Measurements from ENCODE around the gene MCU. TPM values are rescaled to one million over a fixed set of nuclear protein-coding genes. Genes with fewer than 3 reads are reported as not detected.

MCU gene
- total RNA-seq, 3 donors from 2014 or later, result 9.2 to 10.9 (median 9.7) TPM

DNA sequence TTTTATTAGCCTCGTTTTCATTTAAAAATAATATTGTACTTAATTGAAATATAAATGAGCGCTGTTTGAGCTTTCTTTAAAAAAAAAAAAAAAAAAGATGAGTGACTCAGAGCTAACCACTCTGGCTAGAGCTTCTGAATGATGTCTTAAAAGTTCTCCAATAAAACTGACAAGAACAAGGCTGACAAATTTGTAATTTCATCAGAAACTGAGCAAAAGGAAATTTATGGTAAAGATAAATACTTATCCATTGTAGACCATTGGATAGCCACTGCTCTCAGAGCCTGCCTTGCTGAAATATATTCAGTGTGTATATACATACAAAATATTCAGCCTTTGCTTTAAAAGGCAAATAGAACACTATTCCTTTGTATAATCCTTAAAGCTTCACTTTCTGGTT, 110.4 kb downstream of the MCU start:
- ATAC-seq, result no peak
- H3K4me3 Mint-ChIP-seq, result no peak overlapping the region
- peaks cover 8% of the 10 kb centered on the region for H3K4me1 Mint-ChIP-seq (ENCODE audit: low read depth)
- H3K27me3 Mint-ChIP-seq (ENCODE audit: low read depth), result no peaks in the 10 kb centered on the region
- DNase-seq, result no peak
- no peaks in the 10 kb centered on the region for H3K9me3 Mint-ChIP-seq
- H3K36me3 Mint-ChIP-seq (ENCODE audit: insufficient read depth), result peaks cover 7% of the 10 kb centered on the region

DNA sequence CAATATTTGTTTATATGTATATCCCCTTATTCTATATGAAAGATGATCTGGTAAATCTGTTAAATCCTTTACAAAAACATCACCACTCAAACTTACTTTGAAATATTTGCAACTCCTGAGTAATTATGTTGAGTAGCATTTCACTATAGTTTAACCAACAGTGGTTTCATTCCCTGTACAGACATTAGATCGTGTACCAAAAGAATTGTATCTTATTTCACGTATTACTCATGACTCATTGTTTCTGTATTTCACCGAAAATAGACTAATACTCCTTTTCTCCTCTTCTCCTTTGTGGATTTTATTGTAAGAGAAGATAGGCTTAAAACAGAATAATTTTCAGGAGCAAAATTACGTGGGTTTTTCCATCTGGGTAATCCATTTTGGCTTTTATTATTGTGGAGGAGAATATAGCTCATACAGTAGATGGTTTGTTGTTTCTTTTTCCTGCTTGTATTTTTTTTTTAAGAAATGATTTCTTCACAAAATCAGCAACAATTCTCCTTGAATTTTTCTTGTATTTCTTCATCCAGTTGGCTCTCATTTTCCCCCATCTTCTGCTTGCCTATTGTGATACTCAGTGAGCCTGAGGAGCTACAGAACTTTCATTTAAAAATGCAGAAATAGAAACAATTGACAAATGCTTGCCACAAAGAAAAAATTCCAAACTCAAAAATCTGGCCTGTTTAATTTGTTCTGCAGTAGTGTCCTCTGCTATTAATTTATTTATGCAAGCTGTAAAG, 111.0 kb downstream of the MCU start:
- Mint-ChIP-seq H3K9me3 (no peaks in the 10 kb centered on the region), H3K4me3 (no peak overlapping the region), H3K36me3 (ENCODE audit: insufficient read depth) (peaks cover 7% of the 10 kb centered on the region), H3K4me1 (ENCODE audit: low read depth) (peaks cover 8% of the 10 kb centered on the region), H3K27me3 (ENCODE audit: low read depth) (no peaks in the 10 kb centered on the region)
- no peak for ATAC-seq
- DNase-seq, result no peak

DNA sequence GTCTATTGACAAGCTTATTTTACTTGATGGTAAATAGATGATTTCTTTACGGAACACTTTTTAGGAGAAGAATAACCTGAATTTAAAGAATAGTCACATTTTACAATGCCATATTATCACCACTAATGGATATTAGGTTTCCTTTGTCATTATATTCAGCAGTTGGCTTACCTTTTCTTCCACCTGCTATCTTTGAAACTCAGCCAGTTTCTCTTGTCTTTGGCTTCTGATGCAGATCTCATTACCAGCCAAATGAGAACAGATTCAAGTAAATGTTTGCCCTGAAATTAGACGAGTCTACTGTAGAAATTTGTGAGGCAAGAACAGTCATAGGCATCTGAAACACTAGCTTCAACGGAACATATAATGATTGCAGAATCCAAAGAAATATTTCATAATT, 116.1 kb downstream of the MCU start:
- Mint-ChIP-seq H3K9me3 (no peaks in the 10 kb centered on the region), H3K27me3 (ENCODE audit: low read depth) (no peaks in the 10 kb centered on the region), H3K36me3 (ENCODE audit: insufficient read depth) (peaks cover 16% of the 10 kb centered on the region), H3K4me1 (ENCODE audit: low read depth) (no peaks in the 10 kb centered on the region), H3K4me3 (no peak overlapping the region)
- DNase-seq, result no peak
- ATAC-seq, result no peak

DNA sequence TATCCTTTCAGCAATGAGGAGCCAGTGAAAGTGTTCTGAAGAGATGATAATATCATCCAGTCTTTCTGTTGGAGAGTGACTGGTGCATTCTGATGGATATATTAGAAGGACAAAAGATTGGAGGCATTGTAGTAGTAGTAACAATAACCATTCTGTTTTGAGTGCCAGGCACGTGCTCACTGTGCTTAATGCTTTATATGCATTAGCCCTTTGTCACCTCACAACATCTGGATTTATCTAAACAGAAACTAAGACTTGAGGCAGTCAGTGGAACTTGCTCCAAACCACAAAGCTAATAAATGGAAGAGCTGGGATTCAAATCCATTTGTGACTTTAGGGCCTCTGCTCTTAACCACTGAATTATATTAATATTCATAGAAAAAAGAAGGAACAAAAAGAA, 117.1 kb downstream of the MCU start:
- peaks cover 16% of the 10 kb centered on the region for H3K36me3 Mint-ChIP-seq (ENCODE audit: insufficient read depth)
- no peaks in the 10 kb centered on the region for H3K9me3 Mint-ChIP-seq
- H3K27me3 Mint-ChIP-seq (ENCODE audit: low read depth), result no peaks in the 10 kb centered on the region
- H3K4me3 Mint-ChIP-seq, result no peak overlapping the region
- no peaks in the 10 kb centered on the region for H3K4me1 Mint-ChIP-seq (ENCODE audit: low read depth)
- no peak for ATAC-seq
- no peak for DNase-seq

DNA sequence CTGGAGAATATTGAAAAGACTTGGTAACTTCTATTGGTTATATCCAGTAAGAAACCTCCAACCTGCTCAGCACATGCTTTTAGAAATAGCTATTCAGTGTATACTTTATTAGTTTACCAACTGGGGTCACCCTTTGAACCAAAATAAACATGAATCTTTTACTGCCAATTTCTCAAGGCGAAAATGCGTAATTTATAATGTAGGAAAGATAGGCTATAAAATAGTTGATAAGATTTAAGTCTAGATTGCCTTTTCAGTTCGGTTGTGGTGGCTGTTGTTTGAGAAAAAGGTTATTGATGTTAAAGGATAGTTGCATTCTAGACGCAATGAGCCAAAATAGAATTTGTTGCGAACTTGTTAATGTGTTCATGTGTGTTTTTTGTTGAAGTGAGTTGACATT, 119.0 kb downstream of the MCU start:
- H3K9me3 Mint-ChIP-seq, result no peaks in the 10 kb centered on the region
- DNase-seq, result no peak
- no peak overlapping the region for H3K4me3 Mint-ChIP-seq
- no peaks in the 10 kb centered on the region for H3K4me1 Mint-ChIP-seq (ENCODE audit: low read depth)
- H3K27me3 Mint-ChIP-seq (ENCODE audit: low read depth), result no peaks in the 10 kb centered on the region
- no peak for ATAC-seq
- peaks cover 13% of the 10 kb centered on the region for H3K36me3 Mint-ChIP-seq (ENCODE audit: insufficient read depth)

DNA sequence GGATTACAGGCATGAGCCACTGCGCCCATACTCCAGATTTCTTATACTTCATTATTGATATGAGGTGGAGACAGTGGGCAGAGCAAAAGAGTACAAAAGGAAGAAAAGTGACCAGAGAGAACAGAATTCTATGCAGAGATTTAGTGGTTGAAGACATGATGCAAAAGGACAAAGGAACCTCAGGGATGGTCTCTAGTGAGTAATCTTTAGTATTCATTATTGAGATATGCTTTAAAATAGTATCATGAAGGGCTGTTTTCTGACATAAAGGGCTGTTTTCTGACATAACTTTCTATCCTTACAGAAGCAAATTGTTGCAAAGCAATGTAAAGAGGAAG, 120.4 kb downstream of the MCU start:
- Mint-ChIP-seq H3K36me3 (ENCODE audit: insufficient read depth) (peaks cover 9% of the 10 kb centered on the region), H3K27me3 (ENCODE audit: low read depth) (no peaks in the 10 kb centered on the region), H3K4me3 (no peak overlapping the region), H3K4me1 (ENCODE audit: low read depth) (no peaks in the 10 kb centered on the region), H3K9me3 (no peaks in the 10 kb centered on the region)
- DNase-seq (no peak), ATAC-seq (no peak)

DNA sequence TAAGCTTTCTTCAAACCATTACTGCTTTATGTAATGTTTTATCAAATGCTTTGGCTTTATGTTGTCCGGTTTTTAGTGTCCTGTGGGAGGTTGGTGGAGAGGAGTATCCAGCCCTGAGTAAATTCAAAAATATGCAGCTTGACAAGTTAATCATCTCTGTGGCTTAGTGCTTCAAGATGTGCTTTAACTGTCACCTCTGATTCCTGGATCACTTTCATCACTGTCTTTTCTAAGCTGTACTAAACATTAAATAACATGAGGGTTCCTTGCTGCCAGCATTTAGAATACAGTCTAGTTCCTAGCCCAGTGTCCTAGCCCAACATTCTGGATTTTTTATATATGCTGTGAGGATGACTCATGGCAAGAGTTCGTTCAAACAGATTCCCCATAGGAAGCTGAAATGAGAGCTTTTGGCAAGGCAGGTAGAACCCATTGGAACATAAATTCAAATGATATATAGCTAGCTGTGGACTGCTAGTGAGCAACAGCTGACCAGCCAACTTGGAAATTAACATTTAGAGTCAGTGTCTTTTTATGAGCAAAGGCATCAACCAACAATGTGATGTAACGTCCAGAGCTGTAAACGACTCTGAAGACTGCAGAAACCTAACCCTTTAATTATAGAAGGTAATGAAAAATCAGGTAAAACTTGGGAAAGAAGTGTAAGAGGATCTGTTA, 120.9 kb downstream of the MCU start:
- no peak for ATAC-seq
- no peak overlapping the region for H3K4me3 Mint-ChIP-seq
- no peak for DNase-seq
- H3K4me1 Mint-ChIP-seq (ENCODE audit: low read depth), result peaks cover under 1% of the 10 kb centered on the region
- no peaks in the 10 kb centered on the region for H3K27me3 Mint-ChIP-seq (ENCODE audit: low read depth)
- no peaks in the 10 kb centered on the region for H3K9me3 Mint-ChIP-seq
- H3K36me3 Mint-ChIP-seq (ENCODE audit: insufficient read depth), result peaks cover 9% of the 10 kb centered on the region

DNA sequence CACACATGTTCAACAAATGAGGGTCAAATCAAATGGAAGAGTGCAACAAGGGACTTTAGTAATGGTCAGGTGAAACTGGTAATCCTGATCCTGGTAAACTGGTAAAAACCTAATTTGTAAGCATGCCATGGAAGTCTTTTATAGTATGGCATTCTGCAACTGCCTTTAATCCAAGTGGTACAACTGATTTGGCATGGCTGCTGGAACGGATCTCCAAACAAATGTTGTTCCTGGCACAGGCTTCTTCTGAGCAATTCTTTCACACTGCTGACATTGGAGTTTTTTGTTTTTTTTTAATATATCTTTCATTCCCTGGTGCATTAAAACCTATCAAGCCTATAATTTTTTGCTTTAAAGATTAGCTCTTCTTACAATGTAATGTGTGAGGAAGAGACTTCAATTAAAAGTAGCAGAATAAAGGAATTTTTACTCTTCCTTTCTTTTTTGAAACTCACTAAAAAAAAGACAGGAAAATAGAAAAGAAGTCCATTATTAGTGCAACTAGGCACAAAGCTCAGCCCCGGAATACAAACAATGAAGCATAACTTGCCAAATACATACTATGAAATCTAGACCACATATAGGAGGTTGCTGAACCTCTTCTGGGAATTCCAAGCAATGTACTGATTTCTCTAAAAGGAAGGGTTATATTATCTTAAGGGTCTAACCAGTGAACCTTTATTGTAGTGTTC, 122.3 kb downstream of the MCU start:
- ATAC-seq, result no peak
- Mint-ChIP-seq H3K4me1 (ENCODE audit: low read depth) (peaks cover 12% of the 10 kb centered on the region), H3K4me3 (no peak overlapping the region)

DNA sequence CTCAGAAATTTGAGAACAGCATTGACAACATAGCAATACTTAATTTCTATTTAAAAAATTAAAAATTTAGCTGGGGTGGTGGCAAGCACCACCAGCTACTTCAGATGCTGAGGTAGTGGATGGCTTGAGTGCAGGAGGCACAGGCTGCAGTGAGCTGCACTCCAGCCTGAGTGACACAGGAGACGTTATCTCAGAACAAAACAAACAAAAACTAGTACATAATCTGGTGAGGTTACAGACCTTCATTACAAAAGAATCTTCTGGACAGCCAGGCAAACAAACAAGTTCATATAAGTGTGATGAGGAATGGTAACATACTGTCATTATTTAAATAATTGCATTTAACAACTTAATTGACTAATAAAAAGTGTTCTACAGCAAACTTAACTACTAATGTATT, 124.6 kb downstream of the MCU start:
- H3K36me3 Mint-ChIP-seq (ENCODE audit: insufficient read depth), result peaks cover 2% of the 10 kb centered on the region
- no peaks in the 10 kb centered on the region for H3K27me3 Mint-ChIP-seq (ENCODE audit: low read depth)
- no peaks in the 10 kb centered on the region for H3K9me3 Mint-ChIP-seq
- DNase-seq (no peak), ATAC-seq (no peak)
- H3K4me1 Mint-ChIP-seq (ENCODE audit: low read depth), result peaks cover 12% of the 10 kb centered on the region
- H3K4me3 Mint-ChIP-seq, result no peak overlapping the region

More for the DNA sequence above, 122.3 kb downstream of the MCU start:
- no peaks in the 10 kb centered on the region for H3K27me3 Mint-ChIP-seq (ENCODE audit: low read depth)
- no peaks in the 10 kb centered on the region for H3K9me3 Mint-ChIP-seq
- peaks cover 7% of the 10 kb centered on the region for H3K36me3 Mint-ChIP-seq (ENCODE audit: insufficient read depth)
- DNase-seq, result no peak

DNA sequence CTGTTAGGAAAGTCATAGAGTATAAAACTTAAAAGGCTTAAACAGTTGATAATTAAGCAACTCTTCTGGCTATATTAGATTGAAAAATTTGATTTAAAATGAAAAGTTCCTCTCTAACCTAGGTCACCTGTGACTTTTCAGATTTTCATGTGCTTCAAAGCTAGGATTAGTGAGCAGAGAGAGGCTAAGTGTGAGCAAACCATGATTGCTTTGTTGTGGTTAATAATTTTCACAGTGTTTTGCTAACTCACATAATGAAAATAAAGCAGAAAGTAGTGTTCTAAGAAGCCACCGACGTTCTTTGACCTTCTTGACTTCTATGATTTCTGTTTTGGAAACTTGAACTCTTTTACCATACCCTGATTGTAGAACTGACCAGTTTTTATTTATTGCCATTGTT, 126.1 kb downstream of the MCU start:
- Mint-ChIP-seq H3K27me3 (ENCODE audit: low read depth) (no peaks in the 10 kb centered on the region), H3K9me3 (no peaks in the 10 kb centered on the region), H3K4me3 (no peak overlapping the region), H3K4me1 (ENCODE audit: low read depth) (peaks cover 12% of the 10 kb centered on the region), H3K36me3 (ENCODE audit: insufficient read depth) (no peaks in the 10 kb centered on the region)
- no peak for ATAC-seq
- no peak for DNase-seq

DNA sequence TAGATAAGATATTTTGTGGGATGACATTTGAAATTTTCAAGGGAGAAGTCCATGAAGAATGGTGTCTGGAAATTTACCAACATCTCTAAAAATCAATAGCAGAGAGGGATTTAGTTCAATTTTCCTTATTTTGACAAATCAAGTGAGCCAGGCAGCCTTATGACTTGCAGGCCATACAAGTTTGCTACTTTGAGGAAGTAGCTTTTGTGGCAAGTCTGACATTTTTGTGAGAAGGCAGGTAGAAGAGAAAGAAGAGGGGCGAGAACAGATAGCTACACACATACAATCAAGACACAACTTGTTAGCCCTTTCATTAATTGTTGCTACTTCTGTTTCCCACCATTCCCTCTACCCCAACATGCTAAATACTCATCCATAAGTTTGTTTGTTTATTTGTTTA, 127.1 kb downstream of the MCU start:
- Mint-ChIP-seq H3K36me3 (ENCODE audit: insufficient read depth) (no peaks in the 10 kb centered on the region), H3K4me3 (no peak overlapping the region)
- ATAC-seq, result no peak

DNA sequence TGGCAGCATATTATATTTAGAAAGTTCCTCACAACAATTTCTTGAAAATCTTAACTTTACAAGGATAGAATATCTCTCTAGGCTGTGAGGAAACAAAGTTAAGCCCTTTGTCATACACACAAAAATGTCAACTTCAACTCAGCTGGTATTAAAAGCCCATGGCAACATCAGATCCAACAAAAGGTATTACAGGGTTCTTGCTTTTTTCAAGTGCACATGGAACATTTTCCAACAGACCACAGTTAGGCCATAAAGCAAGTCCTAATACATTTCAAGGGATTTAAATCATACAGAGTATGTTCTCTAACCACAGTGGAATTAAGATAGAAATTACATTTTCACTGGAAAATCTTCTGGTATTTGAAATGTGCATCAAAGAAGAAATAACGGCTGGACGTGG, 129.7 kb downstream of the MCU start:
- ATAC-seq (no peak), DNase-seq (no peak)
- Mint-ChIP-seq H3K4me1 (ENCODE audit: low read depth) (peaks cover 12% of the 10 kb centered on the region), H3K36me3 (ENCODE audit: insufficient read depth) (no peaks in the 10 kb centered on the region), H3K27me3 (ENCODE audit: low read depth) (no peaks in the 10 kb centered on the region), H3K9me3 (no peaks in the 10 kb centered on the region), H3K4me3 (no peak overlapping the region)

More for the DNA sequence above, 127.1 kb downstream of the MCU start:
- H3K9me3 Mint-ChIP-seq, result no peaks in the 10 kb centered on the region
- peaks cover 12% of the 10 kb centered on the region for H3K4me1 Mint-ChIP-seq (ENCODE audit: low read depth)
- no peaks in the 10 kb centered on the region for H3K27me3 Mint-ChIP-seq (ENCODE audit: low read depth)
- no peak for DNase-seq

DNA sequence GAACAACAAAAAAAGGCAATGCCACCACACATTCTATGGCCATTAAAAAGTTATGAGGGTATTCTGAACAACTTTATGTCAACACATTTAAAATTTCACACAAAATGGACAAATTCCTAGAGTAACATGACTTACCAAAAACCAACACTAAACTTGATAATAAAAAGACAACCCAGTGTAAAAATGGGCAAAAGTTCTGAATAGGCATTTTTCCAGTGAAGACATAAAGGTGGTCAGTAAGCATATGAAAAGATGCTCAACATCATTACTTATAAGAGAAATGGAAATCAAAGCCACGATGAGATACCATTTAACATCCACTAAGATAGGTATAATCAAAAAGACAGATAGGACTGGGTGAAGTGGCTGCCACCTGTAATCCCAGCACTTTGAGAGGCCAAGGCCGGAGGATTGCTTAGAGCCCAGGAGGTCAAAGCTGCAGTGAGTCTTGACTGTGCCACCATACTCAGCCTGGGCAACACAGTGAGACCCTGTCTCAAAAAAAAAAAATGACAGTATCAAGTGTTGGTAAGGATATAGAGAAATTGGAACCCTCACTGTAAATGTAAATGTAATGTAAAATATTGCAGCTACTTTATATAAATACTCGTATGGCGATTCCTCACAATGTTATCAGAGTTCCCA, 130.5 kb downstream of the MCU start:
- peaks cover 12% of the 10 kb centered on the region for H3K4me1 Mint-ChIP-seq (ENCODE audit: low read depth)

DNA sequence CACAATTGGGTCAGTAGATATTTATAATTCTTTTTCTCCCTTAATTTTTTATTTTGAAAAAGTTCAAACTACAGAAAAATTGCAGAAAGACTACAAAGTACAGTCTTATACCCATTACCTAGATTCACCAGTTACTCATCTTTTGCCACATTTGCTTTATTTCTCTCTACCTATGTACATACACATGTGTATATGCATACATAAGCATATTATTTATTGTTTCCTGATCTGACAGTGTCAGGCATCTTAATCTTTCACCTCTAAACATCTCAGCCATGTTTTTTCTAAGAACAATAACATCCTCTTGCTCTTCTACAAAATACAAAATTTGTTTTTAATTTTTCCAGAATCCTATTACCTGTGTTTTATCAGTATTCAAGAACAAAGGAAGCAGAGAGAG, 133.2 kb downstream of the MCU start:
- Mint-ChIP-seq H3K4me1 (ENCODE audit: low read depth) (no peaks in the 10 kb centered on the region), H3K36me3 (ENCODE audit: insufficient read depth) (no peaks in the 10 kb centered on the region), H3K4me3 (no peak overlapping the region), H3K9me3 (no peaks in the 10 kb centered on the region), H3K27me3 (ENCODE audit: low read depth) (no peaks in the 10 kb centered on the region)
- DNase-seq (no peak), ATAC-seq (no peak)

More for the DNA sequence above, 130.5 kb downstream of the MCU start:
- no peaks in the 10 kb centered on the region for H3K9me3 Mint-ChIP-seq
- no peak overlapping the region for H3K4me3 Mint-ChIP-seq
- DNase-seq, result no peak
- no peak for ATAC-seq
- no peaks in the 10 kb centered on the region for H3K27me3 Mint-ChIP-seq (ENCODE audit: low read depth)
- no peaks in the 10 kb centered on the region for H3K36me3 Mint-ChIP-seq (ENCODE audit: insufficient read depth)

Data from activated T-cell treated with anti-CD3 and anti-CD28 coated beads, Interleukin-2, amount 50 U/mL, for 4 hours (primary cell).